Uterus (tissue), 4 donors: ENCODE results near the gene CDC42EP5. TPM values are rescaled to one million over a fixed set of nuclear protein-coding genes. Genes with fewer than 3 reads are reported as not detected.
"Not testable (repeated sequence)": the region's sequence is repeated elsewhere in the genome, so short reads cannot be mapped to it uniquely, and the experiment has no call there.

Source experiments
- DNase-seq, 2 donors: peaks; one replicate each; pipeline ENCODE4 v3.0.0-alpha.2; 2019 to 2020
- H3K27ac ChIP-seq, 2 donors: fragments of 200-600 bp; sonication (generic); 1 replicate in 1 of 2; 2 replicates in 1 of 2; pipeline ENCODE4 v1.5.1; 2016 to 2018
- H3K27me3 ChIP-seq, 2 donors: fragments of 200-600 bp; sonication (generic); one replicate each; pipeline ENCODE4 v1.5.1; 2018 to 2019; ENCODE audit warnings: control low read depth in 1 of 2
- H3K36me3 ChIP-seq, 2 donors: fragments of 200-600 bp; sonication (generic); one replicate each; pipeline ENCODE4 v1.5.1; 2019; ENCODE audit warnings: control low read depth in 1 of 2
- H3K4me1 ChIP-seq, 2 donors: fragments of 200-600 bp; sonication (generic); one replicate each; pipeline ENCODE4 v1.5.1; 2018 to 2019; ENCODE audit warnings: control low read depth in 1 of 2
- H3K4me3 ChIP-seq, 2 donors: fragments of 200-600 bp; sonication (generic); 1 replicate in 1 of 2; 2 replicates in 1 of 2; pipeline ENCODE4 v1.5.1; 2018 to 2019; ENCODE audit warnings: mild to moderate bottlenecking in 1 of 2
- H3K9me3 ChIP-seq, 2 donors: fragments of 200-600 bp; sonication (generic); one replicate each; pipeline ENCODE4 v1.5.1; 2019; ENCODE audit warnings: control low read depth in 1 of 2
- POLR2A ChIP-seq, 2 donors: fragments of 450-650 bp; IDR thresholded peaks; one replicate each; pipeline ENCODE4 v1.6.1; 2016; ENCODE audit warnings: antibody characterized with exemption in 2 of 2, mild to moderate bottlenecking in 1 of 2, moderate library complexity in 1 of 2
- intact Hi-C: fragments of 100-400 bp; cut with DNase I; formaldehyde crosslinking; loops from one replicate; pipeline ENCODE4 v1.15.1; 2023; ENCODE audit warnings: low total_unique reads
- total RNA-seq, 4 donors: library from RNA; depleted of rRNA in 3 of 4; stranded (reverse); fragments of >200 nt in 3 of 4; gene quantifications; one replicate each; pipeline versions ENCODE4 v1.1.0 to v1.2.4, GENCODE V29; 2014 to 2023
- TF ChIP-seq, protein P1 (sequence below), 4 experiments: fragments of 200-600 bp in 2 of 4; fragments of 450-650 bp in 2 of 4; sonication (generic) in 2 of 4; IDR thresholded peaks; one replicate each; pipeline ENCODE4 v1.5.1; 2016 to 2019; ENCODE audit warnings: antibody characterized with exemption in 4 of 4, mild to moderate bottlenecking in 2 of 4, moderate library complexity in 1 of 4
- donor health status: DM: yes; HTN: yes; CAD: no.

Gene CDC42EP5
- total RNA-seq, 4 donors from 2014 or later: 1.8 to 39.8 (median 16.1) TPM

DNA sequence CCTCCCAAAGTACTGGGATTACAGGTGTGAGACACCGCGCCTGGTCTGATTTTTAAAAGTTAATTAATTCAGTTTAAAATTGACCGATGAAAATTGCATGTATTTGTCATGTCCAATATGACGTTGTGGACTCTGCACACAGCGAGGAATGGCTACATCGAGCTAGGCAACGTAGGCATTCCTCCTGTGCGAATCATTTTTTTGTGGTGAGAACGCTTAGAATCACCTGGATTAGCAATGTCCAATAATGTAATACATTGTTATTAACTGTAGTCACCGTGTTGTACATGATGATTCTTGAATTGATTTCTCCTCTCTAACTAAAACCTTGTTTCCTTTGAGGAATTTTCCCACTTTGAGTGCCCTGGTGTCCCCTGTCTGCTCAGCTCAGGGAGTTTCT is 33.0 kb upstream of the CDC42EP5 start:
- intact Hi-C loops: no loop called here
- Histone ChIP-seq H3K36me3 (no peaks in the 10 kb centered on the region), H3K27ac (no peak overlapping the region), H3K9me3 (no peaks in the 10 kb centered on the region), H3K27me3 (no peaks in the 10 kb centered on the region), H3K4me3 (no peak overlapping the region), H3K4me1 (no peaks in the 10 kb centered on the region)
- TF ChIP-seq, protein P1, sequence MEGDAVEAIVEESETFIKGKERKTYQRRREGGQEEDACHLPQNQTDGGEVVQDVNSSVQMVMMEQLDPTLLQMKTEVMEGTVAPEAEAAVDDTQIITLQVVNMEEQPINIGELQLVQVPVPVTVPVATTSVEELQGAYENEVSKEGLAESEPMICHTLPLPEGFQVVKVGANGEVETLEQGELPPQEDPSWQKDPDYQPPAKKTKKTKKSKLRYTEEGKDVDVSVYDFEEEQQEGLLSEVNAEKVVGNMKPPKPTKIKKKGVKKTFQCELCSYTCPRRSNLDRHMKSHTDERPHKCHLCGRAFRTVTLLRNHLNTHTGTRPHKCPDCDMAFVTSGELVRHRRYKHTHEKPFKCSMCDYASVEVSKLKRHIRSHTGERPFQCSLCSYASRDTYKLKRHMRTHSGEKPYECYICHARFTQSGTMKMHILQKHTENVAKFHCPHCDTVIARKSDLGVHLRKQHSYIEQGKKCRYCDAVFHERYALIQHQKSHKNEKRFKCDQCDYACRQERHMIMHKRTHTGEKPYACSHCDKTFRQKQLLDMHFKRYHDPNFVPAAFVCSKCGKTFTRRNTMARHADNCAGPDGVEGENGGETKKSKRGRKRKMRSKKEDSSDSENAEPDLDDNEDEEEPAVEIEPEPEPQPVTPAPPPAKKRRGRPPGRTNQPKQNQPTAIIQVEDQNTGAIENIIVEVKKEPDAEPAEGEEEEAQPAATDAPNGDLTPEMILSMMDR (IDR thresholded peaks at IDR 0.05): no peak
- TF ChIP-seq POLR2A (IDR thresholded peaks at IDR 0.05): no peak
- no peak for DNase-seq

DNA sequence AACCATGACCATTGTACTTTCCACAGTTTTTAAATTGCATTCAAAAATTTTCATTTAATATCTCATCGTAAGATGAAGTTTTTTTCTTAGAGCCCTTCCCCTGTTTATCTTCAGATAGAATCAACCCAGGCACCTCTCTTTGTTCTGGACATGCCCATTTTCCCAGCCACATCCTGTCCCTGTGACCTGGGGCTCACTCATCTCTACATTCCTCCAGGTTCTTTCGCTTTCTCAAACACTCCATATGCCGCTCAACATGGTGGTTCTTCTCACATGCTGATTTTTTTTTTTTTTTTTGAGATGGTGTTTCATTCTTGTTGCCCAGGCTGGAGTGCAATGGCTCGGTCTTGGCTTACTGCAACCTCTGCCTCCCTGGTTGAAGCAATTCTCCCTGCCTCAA is 32.4 kb upstream of the CDC42EP5 start:
- H3K27me3 ChIP-seq, DNase-seq, H3K4me3 ChIP-seq, intact Hi-C loops, H3K27ac ChIP-seq, H3K4me1 ChIP-seq, H3K36me3 ChIP-seq, H3K9me3 ChIP-seq: not testable (repeated sequence)

DNA sequence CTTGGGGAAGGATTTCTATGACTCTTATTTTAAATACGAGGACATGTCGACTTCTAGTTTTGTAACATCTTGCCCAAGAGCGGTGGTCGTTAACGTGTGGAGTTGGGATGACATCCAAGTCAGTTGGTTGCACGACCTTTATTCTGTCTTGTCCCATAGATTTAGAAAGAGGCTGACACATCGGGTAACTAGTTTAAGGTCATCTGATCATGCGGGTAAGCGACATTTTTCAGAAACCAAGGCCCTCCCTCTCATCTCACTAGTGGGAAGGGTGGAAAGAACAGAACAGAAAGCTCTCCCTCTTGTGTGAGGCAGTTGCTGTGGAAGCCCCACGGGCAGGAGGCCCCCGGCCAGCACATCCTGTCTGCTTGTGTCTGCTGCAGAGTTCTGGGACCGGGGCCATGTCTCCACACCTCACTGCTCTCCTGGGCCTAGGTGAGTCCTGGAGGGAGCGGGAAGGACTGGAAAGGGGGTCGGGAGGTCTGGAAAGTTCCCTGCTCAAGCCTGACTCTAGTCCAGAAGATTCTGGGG is 29.5 kb upstream of the CDC42EP5 start, which contains the start of gene LAIR2:
LAIR2 (plus strand) TSS at position 314 of the 531 bp plus-strand sequence; CDS start at position 402, 88 bp downstream.
- no peak for TF ChIP-seq POLR2A (IDR thresholded peaks at IDR 0.05)
- TF ChIP-seq, protein P1 (IDR thresholded peaks at IDR 0.05): no peak
- DNase-seq: no peak
- no peaks in the 10 kb centered on the region for H3K27me3 ChIP-seq
- H3K9me3 ChIP-seq: no peaks in the 10 kb centered on the region
- H3K27ac ChIP-seq: no peak within 1 kb of the TSS
- intact Hi-C loops: no loop called here
- no peak within 1 kb of the TSS for H3K4me3 ChIP-seq
- no peaks in the 10 kb centered on the region for H3K36me3 ChIP-seq
- no peaks in the 10 kb centered on the region for H3K4me1 ChIP-seq

DNA sequence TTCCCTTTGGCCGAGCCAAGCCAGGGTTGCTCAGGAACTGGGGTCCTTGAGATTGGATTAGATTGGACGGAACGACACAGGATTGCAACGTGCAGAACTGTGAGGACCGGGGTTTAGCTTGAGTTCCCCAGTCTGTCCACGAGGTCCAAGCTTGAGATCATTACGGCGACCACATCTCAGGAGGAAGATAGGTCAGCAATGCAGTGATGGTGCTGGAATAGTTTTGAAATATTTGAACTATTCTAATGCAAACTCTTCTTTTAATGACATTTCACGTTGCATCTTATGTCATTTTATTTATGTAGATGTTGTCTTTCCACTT is 25.3 kb upstream of the CDC42EP5 start:
- DNase-seq, H3K4me3 ChIP-seq, H3K27ac ChIP-seq, H3K27me3 ChIP-seq, H3K36me3 ChIP-seq, H3K9me3 ChIP-seq, intact Hi-C loops, H3K4me1 ChIP-seq: not testable (repeated sequence)

DNA sequence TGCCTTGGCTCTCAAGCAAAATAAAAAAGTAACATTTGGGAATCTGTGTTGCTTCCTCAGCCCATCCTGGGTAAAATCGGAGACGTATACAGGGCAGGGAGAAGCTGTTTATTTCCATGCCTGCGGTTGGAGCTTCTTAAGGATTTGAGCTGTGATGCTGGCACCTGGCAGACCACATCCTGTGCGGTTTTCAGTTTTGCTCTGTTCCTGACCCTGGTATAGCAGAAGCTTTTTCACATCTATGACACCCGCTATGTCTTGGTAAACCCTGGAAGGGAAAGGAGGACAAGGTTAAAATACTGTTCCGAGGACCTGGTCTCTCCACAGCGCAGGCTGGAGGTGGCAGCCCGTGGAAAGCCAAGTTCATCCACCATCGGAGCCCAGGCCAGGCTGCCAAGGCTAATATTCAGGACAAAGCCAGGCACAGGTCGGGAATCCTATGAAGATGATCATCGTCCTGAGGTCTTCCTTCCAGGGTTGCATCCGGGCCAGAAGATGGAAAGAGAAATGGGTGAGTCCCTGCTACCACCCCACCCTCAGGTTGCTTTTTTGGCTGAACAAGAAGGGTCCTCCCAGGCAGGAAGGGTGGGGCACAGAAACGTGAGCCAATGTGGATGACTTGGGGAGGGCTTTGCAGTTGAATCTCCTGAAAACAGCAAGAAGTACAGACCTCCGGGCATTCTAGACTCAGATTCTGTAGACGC is 24.8 kb upstream of the CDC42EP5 start:
- intact Hi-C loops, H3K4me1 ChIP-seq, H3K27ac ChIP-seq: not testable (repeated sequence)

DNA sequence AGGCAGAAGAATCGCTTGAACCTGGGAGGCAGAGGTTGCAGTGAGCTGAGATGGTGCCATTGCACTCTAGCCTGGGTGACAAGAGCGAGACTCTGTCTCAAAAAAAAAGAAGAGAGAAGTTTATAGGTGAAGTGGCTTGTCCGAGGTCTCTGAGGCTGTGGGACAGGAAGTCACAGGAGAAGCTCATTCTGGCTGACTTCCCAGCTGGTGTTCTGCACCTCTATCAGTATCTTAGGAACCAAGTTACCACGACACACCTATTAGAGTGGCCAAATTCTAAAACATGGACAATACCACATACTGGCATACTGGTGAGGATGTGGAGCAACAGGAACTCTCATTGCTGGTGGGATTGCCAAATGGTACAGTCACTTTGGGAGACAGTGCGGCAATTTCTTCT is 22.2 kb upstream of the CDC42EP5 start:
- intact Hi-C loops, H3K4me3 ChIP-seq, DNase-seq, H3K9me3 ChIP-seq, H3K36me3 ChIP-seq, H3K27ac ChIP-seq, H3K27me3 ChIP-seq, H3K4me1 ChIP-seq: not testable (repeated sequence)

More for the DNA sequence above, 24.8 kb upstream of the CDC42EP5 start:
- not testable (repeated sequence) for H3K36me3 ChIP-seq, H3K9me3 ChIP-seq, H3K27me3 ChIP-seq, DNase-seq, H3K4me3 ChIP-seq

DNA sequence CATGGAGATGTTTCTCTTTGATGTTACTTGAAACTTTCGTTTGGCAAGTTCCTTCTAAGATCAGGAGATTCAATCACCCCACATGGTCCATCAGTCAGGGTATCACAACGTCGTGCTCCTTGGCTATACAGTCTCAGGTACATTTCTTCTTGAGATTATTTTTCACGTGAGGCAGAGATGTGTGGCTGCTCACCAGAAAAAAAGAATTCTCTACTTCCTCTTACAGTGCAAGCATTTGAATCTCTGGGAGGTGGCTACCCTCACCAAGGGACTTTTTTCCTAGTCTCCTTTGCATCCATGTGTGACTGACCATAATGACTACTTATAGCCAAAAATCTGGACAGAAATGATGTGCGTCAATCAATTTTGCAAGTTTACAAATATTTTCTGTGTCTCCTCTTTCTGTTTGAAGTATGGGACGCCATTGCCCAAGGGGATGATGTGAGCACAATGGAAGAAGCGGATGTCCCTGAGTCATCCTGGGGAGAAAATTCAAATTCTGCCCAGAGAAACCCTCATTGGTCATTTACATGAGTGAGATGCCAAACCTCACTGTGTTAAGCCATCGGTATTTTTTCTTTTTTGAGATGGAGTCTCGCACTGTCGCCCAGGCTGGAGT is 21.0 kb upstream of the CDC42EP5 start:
- no peak for DNase-seq
- Histone ChIP-seq H3K27ac (no peak overlapping the region), H3K4me1 (no peaks in the 10 kb centered on the region), H3K4me3 (no peak overlapping the region), H3K27me3 (no peaks in the 10 kb centered on the region), H3K9me3 (no peaks in the 10 kb centered on the region), H3K36me3 (no peaks in the 10 kb centered on the region)
- intact Hi-C loops: no loop called here
- no peak for TF ChIP-seq POLR2A (IDR thresholded peaks at IDR 0.05)
- TF ChIP-seq, protein P1 (IDR thresholded peaks at IDR 0.05): no peak

DNA sequence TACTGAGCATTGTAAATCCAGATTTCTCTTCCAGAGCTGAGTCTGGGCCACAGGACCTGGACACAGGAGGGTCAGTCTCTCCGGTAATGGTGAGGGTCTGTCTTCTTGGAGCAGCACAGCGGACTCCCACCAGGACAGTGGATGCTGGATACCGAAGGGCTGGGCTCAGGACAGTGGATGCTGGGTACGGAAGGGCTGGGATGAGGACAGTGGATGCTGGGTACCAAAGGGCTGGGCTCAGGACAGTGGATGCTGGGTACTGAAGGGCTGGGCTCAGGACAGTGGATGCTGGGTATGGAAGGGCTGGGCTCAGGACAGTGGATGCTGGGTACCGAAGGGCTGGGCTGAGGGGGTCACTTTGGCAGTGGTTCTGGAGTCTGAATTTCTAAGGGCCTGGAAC is 20.0 kb upstream of the CDC42EP5 start:
- intact Hi-C loops, H3K27ac ChIP-seq: not testable (repeated sequence)

More for the DNA sequence above, 20.0 kb upstream of the CDC42EP5 start:
- not testable (repeated sequence) for H3K4me3 ChIP-seq, H3K27me3 ChIP-seq, DNase-seq, H3K9me3 ChIP-seq, H3K4me1 ChIP-seq, H3K36me3 ChIP-seq
